Muscle of leg (tissue), 11 donors: ENCODE results near the gene ZMAT5. TPM values are rescaled to one million over a fixed set of nuclear protein-coding genes. Genes with fewer than 3 reads are reported as not detected.

ENCODE experiments used
- DNase-seq: peaks from one replicate; pipeline ENCODE4 v3.0.0; 2013
- H3K27ac ChIP-seq: one replicate; pipeline ENCODE4 v1.5.1; 2013; ENCODE audit warnings: mild to moderate bottlenecking, low read length, control low read depth
- H3K27me3 ChIP-seq: one replicate; pipeline ENCODE4 v1.6.1; 2013; ENCODE audit warnings: low read length; ENCODE audit not compliant: control insufficient read depth, insufficient read depth
- H3K36me3 ChIP-seq: one replicate; pipeline ENCODE4 v1.6.1; 2013; ENCODE audit warnings: low read length; ENCODE audit not compliant: control insufficient read depth, insufficient read depth
- H3K4me1 ChIP-seq: one replicate; pipeline ENCODE4 v1.6.1; 2013; ENCODE audit warnings: low read length; ENCODE audit not compliant: control insufficient read depth, insufficient read depth
- H3K4me3 ChIP-seq: one replicate; pipeline ENCODE4 v1.5.1; 2013; ENCODE audit warnings: low read length, control low read depth
- H3K9me3 ChIP-seq: replicated peaks from 2 replicates; pipeline ENCODE4 v1.6.1; 2013; ENCODE audit warnings: low read depth, low read length; ENCODE audit not compliant: control insufficient read depth
- WGBS: methylation state at CpG from one replicate; pipeline ENCODE4 v1.1.5; 2013; ENCODE audit warnings: missing lambda C conversion rate; ENCODE audit not compliant: insufficient coverage; 5-methylcytosine and 5-hydroxymethylcytosine counted together
- polyA plus RNA-seq, 8 donors: library from polyadenylated mRNA; unstranded; fragments of 120-200 nt; gene quantifications; one replicate each; pipeline versions ENCODE4 v1.2.1 to v1.2.3, GENCODE V29; 2013; ENCODE audit warnings: inconsistent platforms in 1 of 8, low replicate concordance in 1 of 8; ENCODE audit not compliant: insufficient read length in 8 of 8, insufficient read depth in 1 of 8
- total RNA-seq: library from RNA; stranded (reverse); fragments of 120-200 nt; gene quantifications from one replicate; pipeline ENCODE4 v1.2.4, GENCODE V29; 2013

ZMAT5 gene
- total and polyA plus RNA-seq, 9 donors: 15.4 to 23.5 (median 18.4) TPM

- H3K9me3 ChIP-seq: no peaks in the 10 kb centered on the region
- 0% methylated on average over 1 of the region's 5 CpGs for WGBS
- H3K27ac ChIP-seq: no peak overlapping the region
- peak; percentile 89 for DNase-seq
- H3K4me1 ChIP-seq: peaks cover 11% of the 10 kb centered on the region
- no peaks in the 10 kb centered on the region for H3K27me3 ChIP-seq
- H3K36me3 ChIP-seq: peaks cover 19% of the 10 kb centered on the region
- no peak overlapping the region for H3K4me3 ChIP-seq
Measured at GRCh38 chr22:29772170-29772641, 5.4 kb upstream of the ZMAT5 start.

- peaks cover 19% of the 10 kb centered on the region for H3K36me3 ChIP-seq
- no peak overlapping the region for H3K27ac ChIP-seq
- H3K9me3 ChIP-seq: no peaks in the 10 kb centered on the region
- DNase-seq: no peak
- no peak overlapping the region for H3K4me3 ChIP-seq
- WGBS: no CpG with 5 or more reads among the region's 2 CpGs
- no peaks in the 10 kb centered on the region for H3K27me3 ChIP-seq
- H3K4me1 ChIP-seq: peaks cover 19% of the 10 kb centered on the region
Measured at GRCh38 chr22:29769723-29770321, 3.0 kb upstream of the ZMAT5 start.

- H3K36me3 ChIP-seq: peaks cover 19% of the 10 kb centered on the region
- DNase-seq: no peak
- H3K4me1 ChIP-seq: peaks cover 19% of the 10 kb centered on the region
- WGBS: 38% methylated on average over 2 of the region's 6 CpGs
- H3K27ac ChIP-seq: no peak overlapping the region
- H3K27me3 ChIP-seq: no peaks in the 10 kb centered on the region
- peak overlapping the region; percentile 100 for H3K4me3 ChIP-seq
- H3K9me3 ChIP-seq: no peaks in the 10 kb centered on the region
Measured at GRCh38 chr22:29768052-29768693, 1.4 kb upstream of the ZMAT5 start.

- Histone ChIP-seq H3K36me3 (peaks cover 19% of the 10 kb centered on the region), H3K27ac (peak within 1 kb of the TSS; percentile 78), H3K27me3 (no peaks in the 10 kb centered on the region), H3K4me1 (peaks cover 19% of the 10 kb centered on the region), H3K9me3 (no peaks in the 10 kb centered on the region), H3K4me3 (peak within 1 kb of the TSS; percentile 100)
- under 1% methylated on average over 26 of the region's 46 CpGs for WGBS
- DNase-seq: peak; percentile 96
Measured at GRCh38 chr22:29767171-29768051, 604 bp upstream of the ZMAT5 start, which contains the start of gene UQCR10. TSS of gene UQCR10 (plus strand) at chr22:29767369. CDS start at chr22:29767399, 30 bp downstream.

- Histone ChIP-seq H3K4me1 (peaks cover 15% of the 10 kb centered on the region), H3K36me3 (peaks cover 18% of the 10 kb centered on the region), H3K27me3 (no peaks in the 10 kb centered on the region), H3K27ac (peak overlapping the region; percentile 78), H3K4me3 (peak overlapping the region; percentile 100), H3K9me3 (no peaks in the 10 kb centered on the region)
- WGBS: 48% methylated on average over 11 of the region's 15 CpGs
- peak; percentile 16 for DNase-seq
Measured at GRCh38 chr22:29765905-29766631, 739 bp downstream of the ZMAT5 start.

- H3K27me3 ChIP-seq: no peaks in the 10 kb centered on the region
- peaks cover 8% of the 10 kb centered on the region for H3K4me1 ChIP-seq
- no peak for DNase-seq
- WGBS: 90% methylated on average over 7 of the region's 15 CpGs
- H3K4me3 ChIP-seq: no peak overlapping the region
- no peak overlapping the region for H3K27ac ChIP-seq
- H3K36me3 ChIP-seq: no peaks in the 10 kb centered on the region
- H3K9me3 ChIP-seq: no peaks in the 10 kb centered on the region
Measured at GRCh38 chr22:29762263-29762662, 4.5 kb downstream of the ZMAT5 start.

- Histone ChIP-seq H3K36me3 (no peaks in the 10 kb centered on the region), H3K9me3 (no peaks in the 10 kb centered on the region), H3K27ac (no peak overlapping the region), H3K4me1 (peaks cover 6% of the 10 kb centered on the region), H3K27me3 (no peaks in the 10 kb centered on the region), H3K4me3 (no peak overlapping the region)
- DNase-seq: no peak
- 75% methylated on average over 3 of the region's 5 CpGs for WGBS
Measured at GRCh38 chr22:29758959-29759358, 7.8 kb downstream of the ZMAT5 start.

GRCh38 chr22:29758068-29758622 lies 8.7 kb downstream of the ZMAT5 start:
- WGBS: no CpG with 5 or more reads among the region's 7 CpGs
- no peaks in the 10 kb centered on the region for H3K36me3 ChIP-seq
- no peak overlapping the region for H3K4me3 ChIP-seq
- no peaks in the 10 kb centered on the region for H3K27me3 ChIP-seq
- peaks cover 6% of the 10 kb centered on the region for H3K4me1 ChIP-seq
- no peak overlapping the region for H3K27ac ChIP-seq
- DNase-seq: no peak
- no peaks in the 10 kb centered on the region for H3K9me3 ChIP-seq

- H3K27me3 ChIP-seq: no peaks in the 10 kb centered on the region
- DNase-seq: no peak
- no CpG with 5 or more reads among the region's 3 CpGs for WGBS
- no peak overlapping the region for H3K27ac ChIP-seq
- H3K36me3 ChIP-seq: no peaks in the 10 kb centered on the region
- H3K4me3 ChIP-seq: no peak overlapping the region
- H3K4me1 ChIP-seq: peaks cover 6% of the 10 kb centered on the region
- H3K9me3 ChIP-seq: no peaks in the 10 kb centered on the region
Measured at GRCh38 chr22:29757096-29757495, 9.7 kb downstream of the ZMAT5 start.
